Cerebellar cortex (tissue), 1 donor: ENCODE data around the gene ZNF385B.
"Not testable (repeated sequence)": the region's sequence is repeated elsewhere in the genome, so short reads cannot be mapped to it uniquely, and the experiment has no call there.

Source experiments
- DNase-seq: peaks from one replicate; pipeline ENCODE4 v3.0.0-alpha.2; 2015; ENCODE audit warnings: low spot score

ZNF385B gene

DNA sequence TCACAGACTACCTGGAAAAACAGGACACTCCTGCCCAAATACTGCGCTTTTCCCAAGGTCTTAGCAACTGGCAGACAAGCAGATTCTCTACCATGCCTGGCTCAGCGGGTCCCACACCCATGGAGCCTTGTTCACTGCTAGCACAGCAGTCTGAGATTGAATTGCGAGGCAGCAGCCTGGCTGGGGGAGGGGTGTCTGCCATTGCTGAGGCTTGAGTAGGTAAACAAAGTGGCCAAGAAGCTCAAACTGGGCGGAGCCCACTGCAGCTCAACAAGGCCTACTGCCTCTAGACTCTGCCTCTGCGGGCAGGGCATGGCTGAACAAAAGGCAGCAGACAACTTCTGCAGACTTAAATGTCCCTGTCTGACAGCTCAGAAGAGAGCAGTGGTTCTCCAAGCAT, 231.6 kb downstream of the ZNF385B start:
- not testable (repeated sequence) for DNase-seq

DNA sequence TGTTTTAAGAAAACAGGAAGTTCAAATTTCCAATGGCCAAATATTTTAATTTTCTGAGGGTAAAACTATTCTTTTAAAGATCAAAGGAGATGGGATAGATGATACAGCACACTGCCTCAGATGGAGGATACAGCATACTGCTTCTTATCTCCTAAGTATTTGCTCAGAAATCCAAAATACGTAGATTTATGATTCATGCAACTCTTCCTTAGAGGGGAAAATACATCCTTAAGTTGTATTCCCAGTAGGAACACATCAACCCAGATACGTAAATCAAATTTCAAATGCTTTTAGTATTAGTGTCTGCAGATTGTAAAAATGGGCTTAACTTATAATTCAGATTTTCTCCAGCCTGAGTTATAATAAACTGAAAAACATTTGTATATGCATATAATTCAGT, 235.2 kb downstream of the ZNF385B start:
- no peak for DNase-seq

DNA sequence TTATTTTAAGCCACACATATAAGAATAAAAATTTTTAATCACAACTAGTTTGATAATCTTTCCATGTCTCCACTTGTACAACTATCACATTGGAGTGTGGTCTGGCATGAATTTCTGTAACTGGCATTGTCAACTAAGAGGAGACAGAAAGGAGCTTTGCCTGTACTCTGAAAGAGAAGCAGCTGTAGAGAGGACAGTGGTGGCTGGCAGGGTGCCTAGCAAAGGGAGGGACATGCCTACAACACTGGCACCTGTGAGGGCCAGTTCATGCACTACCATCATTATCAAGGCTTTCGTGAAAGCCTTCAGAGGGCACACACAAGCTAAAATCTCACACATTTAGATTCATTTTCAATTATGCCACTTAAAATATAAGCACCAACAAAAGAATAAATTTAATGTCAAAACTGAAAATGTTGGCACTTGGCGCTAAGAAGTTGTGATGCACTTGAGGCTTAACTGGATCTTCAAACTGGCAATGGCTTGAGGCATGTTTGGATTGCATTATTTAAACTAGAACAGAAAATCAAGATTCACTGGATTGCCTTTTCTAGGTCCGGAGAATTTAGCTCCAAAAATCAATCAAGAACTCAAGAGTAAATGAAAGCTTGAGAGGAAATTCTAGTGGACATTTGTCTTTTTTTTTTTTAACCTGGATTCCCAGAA, 238.6 kb downstream of the ZNF385B start:
- no peak for DNase-seq

DNA sequence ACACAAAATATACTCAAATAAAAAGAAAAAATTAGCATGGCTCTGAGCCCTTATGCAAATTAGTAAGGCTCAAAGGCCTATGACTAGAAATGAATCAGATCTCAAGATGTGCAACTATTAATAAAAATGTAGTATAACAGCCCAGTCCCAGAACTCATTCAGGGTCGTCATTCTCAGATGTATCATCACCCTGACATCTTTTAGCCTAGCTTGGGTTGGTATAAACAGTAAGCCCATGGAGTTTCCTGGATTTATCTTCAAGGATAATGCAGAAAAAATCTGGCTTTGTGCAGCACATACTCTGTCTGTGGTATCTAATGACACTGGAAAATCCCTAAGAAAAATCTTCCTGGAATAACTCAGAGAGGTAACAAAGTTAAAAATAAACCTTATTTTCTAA, 239.3 kb downstream of the ZNF385B start:
- DNase-seq = no peak

DNA sequence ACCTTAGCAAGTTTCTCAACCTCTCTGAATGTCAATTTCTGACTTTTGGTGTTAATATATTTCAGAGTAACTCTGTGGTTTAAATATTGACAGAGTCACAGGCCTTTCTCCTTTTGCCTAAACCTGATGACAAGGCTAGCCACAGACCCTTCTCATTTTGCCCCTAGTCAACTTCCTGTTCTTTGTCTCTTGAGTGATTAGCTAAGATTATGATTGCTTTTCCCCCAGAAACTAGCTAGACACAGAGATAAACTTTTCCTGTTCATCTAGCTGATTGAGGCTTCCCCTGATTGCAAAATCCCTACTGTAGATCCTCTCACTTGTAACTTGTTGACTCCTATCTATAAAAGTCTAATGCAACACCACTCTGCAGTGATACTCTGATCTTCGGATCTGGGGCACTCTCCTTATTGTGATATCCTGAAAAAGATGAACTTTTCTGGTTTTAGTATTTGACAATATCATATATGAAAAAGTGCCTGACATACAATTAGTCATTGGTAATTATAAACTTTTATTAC, 241.4 kb downstream of the ZNF385B start:
- DNase-seq = no peak

DNA sequence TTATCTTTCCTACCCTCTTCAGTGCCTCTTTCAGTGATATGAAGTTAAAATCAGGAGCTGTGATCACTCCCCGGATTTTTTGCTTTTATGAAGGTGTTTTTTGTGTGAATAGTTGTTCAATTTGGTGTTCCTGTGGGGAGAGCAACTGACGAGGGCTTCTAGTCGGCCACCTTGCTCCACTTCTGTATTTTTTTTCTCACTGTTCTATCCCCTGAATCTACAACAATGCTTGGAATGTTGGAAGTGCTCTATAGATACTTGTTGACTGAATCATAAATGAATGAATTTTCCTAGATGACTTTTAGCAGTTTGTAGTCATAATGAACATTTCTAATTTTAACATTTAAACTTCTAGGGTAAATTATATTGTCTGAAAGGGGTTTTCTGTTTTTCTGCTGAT, 247.3 kb downstream of the ZNF385B start:
- DNase-seq = no peak

DNA sequence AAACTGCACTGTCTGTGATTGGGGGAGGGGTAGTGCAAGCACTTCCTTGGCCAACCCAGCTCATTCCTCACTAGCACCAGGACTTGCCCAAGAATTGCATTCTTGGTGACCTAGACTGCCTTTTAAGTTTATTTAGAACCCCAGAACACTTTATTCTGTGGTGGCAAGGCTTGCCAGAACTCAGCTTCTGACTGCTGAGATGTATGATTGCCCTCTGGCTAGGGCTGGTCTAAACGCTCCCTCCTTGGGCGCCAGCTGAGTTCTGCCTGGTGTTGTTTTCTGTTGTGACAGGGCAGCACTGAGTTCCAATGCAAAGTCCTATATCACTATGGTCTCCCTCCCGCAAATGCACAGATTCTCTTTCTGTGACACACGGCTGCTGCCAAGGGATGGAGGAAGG, 247.7 kb downstream of the ZNF385B start:
- no peak for DNase-seq

DNA sequence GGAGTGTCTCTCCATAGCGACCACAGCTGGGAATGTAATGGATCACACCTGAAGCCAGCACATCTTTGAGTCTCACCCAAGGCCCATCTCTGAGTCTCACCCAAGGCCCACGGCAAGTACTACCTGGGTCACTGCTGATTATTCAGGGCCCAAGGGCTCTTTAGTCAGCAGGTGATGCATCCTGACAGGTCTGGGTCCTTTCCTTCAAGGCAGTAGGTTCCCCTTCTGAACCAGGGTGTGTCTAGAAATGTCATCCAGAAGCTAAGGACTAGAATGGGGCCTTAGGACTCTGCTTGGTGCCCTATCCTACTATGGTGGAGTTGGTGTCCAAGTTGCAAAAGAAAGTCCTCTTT, 248.1 kb downstream of the ZNF385B start:
- no peak for DNase-seq

DNA sequence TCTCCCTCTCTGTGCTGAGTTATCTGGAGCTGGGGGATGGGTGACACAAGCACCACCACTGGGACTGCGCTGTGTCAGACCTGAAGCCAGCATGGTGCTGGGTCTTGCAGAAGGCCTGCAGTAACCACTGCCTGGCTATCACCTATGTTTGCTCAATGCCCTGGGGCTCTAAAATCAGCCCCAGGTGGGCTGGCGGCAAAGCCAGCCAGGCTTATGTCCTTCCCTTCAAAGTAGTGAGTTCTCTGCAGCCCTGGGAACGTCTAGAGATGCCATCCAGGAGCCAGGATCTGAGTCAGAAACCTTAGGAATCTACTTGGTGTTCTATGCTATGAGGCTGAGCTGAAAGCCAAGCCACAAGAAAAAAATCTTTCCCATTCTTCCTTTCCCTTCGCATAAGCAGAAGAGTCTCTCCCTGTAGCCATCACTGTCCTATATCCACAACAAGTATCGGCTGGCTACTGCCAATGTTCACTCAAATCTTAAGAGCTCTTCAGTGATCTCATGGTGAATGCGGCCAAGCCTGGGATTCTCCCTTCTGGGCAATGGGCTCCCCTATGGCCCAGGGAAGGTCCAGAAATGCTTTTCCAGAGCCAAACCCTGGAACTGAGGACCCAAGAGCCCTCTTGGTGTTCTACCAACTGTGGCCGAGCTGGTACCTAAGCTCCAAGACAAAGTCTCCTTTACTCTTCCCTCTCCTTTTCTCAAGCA, 248.7 kb downstream of the ZNF385B start:
- no peak for DNase-seq

DNA sequence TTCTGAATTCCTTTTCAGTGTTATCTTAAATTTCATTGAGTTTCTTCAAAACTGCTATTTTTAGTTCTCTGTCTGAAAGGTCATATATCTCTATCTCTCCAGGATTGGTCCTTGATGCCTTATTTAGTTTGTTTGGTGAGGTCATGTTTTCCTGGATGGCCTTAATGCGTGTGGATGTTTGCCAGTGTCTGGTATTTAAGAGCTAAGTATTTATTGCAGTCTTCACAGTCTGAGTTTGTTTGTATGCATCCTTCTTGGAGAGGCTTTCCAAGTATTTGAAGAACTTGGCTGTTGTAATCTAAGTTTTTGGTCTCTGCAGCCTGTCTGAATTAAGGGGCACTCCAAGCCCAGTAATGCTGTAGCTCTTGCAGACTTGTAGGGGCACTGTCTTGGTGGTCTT, 249.3 kb downstream of the ZNF385B start:
- DNase-seq = no peak

DNA sequence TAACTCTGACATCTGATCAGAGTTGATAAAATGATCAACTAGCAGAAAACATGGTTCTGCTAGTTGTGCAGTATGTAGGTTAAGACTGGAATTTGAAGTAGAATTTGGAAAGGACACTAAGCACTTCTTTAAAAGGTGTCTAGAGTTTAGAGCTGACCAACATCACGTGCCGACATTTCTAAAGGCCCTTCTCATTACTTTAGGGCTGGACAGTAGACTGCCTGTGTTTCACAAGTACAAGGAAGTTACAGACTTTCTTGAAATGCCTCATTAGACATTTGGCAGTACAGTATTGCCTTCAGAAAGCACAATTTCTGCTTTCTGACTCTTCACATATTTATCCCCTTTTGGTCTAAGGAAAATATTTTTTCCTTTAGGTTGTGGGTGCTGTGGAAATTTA, 255.3 kb downstream of the ZNF385B start:
- no peak for DNase-seq

DNA sequence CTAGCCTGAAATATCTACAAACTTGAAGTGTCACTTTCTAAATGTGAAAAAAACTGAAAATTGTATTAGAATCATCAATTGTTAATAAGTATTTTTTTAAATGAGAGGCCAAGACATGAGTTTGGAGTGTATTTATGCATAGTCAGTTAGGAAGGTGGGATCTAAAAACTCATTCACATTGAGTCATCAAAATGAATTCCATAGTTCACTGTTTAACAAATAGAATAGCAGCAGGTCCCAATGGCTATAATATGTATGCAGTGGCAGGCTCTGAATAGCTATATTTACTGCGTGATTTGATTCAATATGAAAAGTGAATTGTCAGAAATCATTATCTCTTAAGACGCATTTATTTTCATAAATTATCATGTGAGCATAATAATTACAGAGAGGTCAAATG, 256.1 kb downstream of the ZNF385B start:
- DNase-seq = no peak

DNA sequence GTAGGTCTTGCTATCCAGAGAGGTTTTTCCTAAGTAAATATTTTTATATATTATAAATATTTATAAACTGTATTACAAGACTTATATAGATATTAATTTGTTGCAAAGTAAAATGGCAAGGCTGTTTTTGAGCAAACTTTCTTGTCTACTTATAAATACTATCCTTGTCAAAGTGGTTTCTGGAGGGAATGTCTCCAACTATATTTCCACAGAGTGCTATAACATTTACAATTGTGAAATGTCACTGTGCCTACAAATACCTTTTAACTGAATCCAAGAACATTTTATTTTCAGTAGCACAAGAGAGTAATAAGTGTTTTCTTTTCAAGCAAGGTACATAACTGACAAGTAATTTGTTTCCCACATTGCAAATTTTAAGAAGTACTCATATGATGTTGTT, 256.8 kb downstream of the ZNF385B start:
- DNase-seq = no peak

DNA sequence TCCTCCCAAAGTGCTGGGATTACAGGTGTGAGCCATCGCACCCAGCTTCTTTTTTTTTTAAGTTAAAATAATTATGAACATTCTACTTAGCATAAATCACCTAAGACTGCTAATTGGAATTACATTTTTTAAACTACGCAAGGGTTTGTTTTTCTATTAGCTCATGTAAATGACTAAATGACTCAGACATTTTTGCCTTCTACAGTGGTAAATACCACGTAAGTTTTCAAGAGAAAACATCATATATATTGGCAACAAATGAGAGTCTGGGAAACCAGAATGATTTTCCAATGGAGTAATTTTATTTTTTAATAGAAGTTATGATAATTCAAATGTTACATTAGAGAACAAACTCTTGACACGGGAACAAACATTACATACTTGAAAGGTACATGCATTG, 259.0 kb downstream of the ZNF385B start:
- no peak for DNase-seq

DNA sequence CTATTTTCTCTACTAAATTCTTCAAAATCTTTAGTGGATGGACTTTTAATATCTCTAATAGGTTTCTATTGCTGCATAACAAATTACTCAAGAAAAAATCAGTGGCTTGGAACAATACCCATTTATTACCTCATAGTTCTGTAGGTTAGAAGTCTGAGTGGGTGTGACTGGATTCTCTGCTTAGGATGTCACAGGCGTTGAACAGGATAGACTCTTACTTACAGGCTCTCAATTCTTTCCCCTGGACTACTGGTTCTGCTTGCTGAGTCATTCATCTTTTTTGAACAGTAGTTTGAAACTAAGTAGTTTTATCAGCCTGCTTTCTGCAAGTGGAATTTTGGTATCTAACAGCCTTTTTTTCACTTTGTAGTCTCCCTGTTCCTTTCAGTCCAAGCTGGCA, 265.4 kb downstream of the ZNF385B start:
- no peak for DNase-seq

DNA sequence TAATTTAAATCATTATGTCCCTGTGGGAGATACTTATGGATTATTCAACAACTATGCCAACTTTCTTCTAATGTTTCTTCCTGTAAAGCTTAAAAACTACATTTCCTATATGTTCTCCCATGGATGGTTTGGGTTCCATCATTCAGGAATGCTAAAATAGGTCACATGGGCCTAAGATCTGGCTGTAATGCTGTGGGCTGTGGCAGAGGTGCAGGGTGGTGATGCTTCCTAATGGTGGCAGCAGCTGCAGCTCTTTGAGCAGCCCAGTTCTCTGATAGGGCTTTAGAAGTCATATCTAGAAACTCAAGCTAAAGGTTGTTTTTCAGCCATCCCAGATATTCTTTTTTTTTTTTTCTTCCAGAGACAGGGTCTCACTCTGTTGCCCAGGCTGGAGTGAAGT, 266.1 kb downstream of the ZNF385B start:
- DNase-seq = no peak

DNA sequence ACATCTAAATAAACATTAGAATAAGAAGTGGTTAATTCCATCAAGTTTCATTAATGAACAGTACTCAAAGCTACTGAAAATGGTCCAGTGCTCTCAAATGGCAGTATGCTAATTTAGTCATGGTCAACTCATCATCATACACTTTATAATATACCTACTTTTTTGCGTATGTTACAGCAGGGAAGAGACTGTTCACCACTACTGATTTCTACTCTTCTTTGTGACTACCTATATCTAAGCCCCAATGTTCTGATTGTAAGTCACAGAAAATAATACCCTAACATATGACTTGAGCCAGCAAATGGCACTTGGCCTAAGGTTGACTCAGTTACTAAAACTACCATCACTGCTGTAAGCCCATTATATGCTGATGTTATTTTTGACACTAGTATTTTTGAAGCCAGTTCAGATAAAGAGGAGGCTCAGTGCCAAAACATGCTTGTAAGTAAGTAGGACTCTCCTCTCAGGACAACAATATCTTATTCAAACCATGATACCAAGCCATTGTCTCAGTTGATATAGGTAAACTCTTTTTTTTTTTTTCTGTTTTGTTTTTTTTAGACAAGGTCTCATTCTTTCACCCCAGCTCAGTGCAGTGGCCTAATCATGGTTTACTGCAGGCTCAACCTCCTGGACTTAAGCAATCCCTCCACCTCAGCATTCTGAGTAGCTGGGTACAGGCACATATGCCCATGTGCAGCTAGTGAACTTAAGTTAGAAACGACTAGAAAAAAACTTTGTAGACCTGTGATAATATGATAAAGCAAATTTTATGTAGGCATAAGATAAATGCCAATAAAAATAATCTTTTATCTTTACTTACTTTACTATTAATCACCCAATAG, 266.9 kb downstream of the ZNF385B start:
- no peak for DNase-seq

DNA sequence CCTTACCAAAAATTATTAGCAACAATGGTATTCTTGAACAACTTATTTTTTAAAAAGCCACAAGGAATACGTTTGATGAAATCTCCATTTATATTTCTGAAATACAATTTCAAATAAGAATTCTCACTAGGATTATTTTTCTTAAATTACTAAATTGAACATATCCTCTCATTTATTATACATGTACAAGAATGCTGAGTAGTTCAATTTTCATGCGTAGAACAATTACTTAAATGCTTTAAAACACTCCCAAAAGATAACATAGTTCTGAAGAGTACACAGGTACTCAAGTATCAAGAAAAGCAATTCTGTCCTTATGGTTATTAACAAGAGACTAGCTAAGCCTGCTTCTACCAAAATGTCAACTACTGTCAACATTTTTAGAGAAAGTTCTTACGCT, 268.1 kb downstream of the ZNF385B start:
- no peak for DNase-seq

DNA sequence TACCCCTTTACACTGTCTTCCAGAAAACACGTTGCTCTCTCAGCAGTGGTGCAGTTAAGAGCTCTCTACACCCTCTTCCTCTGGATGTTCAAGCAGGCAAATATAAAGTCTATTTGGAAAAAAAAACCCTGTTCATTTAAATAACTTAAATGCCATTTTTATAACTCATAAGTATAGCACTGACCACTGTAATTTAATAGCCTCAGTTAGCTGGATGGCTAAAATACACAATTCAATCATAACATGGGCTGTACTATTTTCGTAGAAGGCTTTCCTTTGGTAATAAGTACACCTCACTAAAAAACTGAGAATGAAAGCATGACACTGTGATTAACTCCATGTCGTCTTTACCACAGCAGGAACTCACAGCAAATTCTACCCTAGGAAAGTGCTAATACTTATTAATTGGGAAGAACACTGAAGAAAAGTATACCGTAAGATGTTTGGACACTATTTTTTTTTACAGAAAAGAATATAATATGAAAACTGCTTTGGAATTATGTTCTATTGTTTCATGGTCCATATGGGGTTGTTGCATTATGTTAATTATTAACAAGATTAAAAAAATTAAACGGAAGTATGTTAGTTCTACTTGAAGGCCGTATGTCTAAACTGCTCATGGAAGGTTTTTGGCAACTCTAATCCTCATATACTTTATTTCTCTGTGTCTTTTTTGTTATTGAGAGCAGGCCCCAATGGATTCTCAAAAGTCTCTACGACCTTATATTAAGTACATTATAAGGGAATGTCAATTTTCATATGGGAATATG, 269.1 kb downstream of the ZNF385B start:
- DNase-seq = no peak

DNA sequence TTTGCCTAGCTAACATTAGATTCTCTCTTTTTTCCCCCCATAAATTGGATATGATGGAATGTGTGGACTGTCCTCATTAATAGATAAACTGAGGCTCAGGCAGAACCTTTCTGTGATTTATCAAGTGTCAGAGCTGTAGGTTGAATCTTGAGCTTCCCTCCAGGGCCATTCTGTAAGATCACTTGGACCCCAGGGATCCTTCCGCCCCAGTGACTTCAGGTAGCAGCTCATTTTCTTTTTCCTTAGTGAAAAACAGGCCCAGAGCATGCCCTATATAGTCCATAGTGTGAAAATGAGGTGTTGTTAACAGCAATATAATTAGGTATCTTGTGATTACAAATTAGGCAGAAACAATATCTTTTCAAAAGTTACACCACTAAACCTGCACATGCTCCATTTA, 269.7 kb downstream of the ZNF385B start:
- DNase-seq = no peak

DNA sequence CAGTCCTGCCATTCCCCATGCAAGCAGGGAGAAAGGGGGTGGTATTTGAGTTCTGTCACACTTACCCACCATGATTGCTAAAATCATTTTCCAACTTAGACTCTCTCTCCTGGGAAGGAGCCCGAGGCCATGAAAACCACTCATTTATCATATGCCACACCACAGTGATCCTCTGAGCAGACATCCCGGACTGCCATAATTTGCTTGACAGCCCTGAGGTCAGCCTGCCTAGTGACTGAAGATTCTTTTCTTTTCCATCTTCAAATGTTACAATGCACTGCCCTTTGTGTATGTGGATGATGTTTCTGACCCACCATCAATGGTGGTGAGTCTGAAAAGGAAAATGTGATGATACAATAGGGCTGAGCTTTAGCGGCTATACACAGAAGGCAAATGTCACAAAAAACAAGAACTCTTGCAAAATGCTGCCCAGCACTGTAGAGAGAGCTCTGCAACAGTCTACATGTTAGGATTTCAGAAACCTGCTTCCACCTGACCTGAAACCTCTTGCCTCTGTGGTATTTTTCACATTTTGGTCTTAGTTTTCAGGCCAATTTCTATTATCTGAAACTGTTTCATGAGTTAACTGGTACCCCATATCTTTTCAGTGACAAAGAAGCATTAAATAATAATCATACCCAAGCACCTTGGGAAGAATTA, 272.8 kb downstream of the ZNF385B start:
- DNase-seq = no peak

DNA sequence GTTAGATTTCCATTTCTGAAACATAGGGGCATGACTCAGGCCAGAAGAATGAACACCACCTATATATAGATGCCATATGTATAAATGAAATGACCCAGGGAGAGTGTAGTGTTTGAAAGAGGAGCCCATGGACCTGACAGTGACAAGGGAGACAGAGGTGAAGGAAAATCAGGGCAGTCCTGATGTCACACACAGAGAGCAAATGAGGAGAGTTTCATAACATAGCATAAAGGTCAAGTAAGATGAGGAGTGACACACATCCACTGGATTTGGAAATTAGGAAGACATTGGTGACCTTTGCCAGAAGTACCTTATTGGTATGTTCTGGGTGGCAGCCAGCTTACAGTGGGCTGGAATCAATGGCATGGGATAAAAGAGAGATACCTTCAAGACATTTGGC, 276.7 kb downstream of the ZNF385B start:
- DNase-seq = no peak
